Measurements from ENCODE around the gene IRF5. TPM values are rescaled to one million over a fixed set of nuclear protein-coding genes. Genes with fewer than 3 reads are reported as not detected.
"Not testable (repeated sequence)": the region's sequence is repeated elsewhere in the genome, so short reads cannot be mapped to it uniquely, and the experiment has no call there.

IRF5 gene
- total RNA-seq, 1 donor from 2014 or later, result 0.36 TPM

- Histone ChIP-seq H3K79me2 (ENCODE audit: insufficient read depth, low read length) (no peaks in the 10 kb centered on the region), H3K36me3 (ENCODE audit: insufficient read depth, low read length) (no peaks in the 10 kb centered on the region), H3K4me3 (ENCODE audit: insufficient read depth, low read depth, low read length) (no peak overlapping the region), H4K20me1 (ENCODE audit: insufficient read depth, low read length) (no peaks in the 10 kb centered on the region), H3K9ac (ENCODE audit: low read length) (no peak overlapping the region), H3K4me2 (ENCODE audit: low read length) (no peak overlapping the region), H3K27ac (ENCODE audit: low read depth, low read length) (no peak overlapping the region), H3K9me3 (ENCODE audit: insufficient read depth, low read depth, low read length) (no peaks in the 10 kb centered on the region), H3K27me3 (ENCODE audit: insufficient read depth, low read length) (peaks cover 34% of the 10 kb centered on the region), H2AFZ (ENCODE audit: low read depth, low read length) (no peak overlapping the region), H3K4me1 (ENCODE audit: insufficient read depth, low read length) (no peaks in the 10 kb centered on the region)
- peaks cover 2% of the 10 kb centered on the region for H3K4me1 Mint-ChIP-seq (ENCODE audit: low read depth, unreplicated experiment)
- no peak overlapping the region for H3K27ac Mint-ChIP-seq (ENCODE audit: unreplicated experiment)
- DNase-seq (ENCODE audit: low read depth) (no peak), FAIRE-seq (no peak)
- H3K27me3 Mint-ChIP-seq (ENCODE audit: low read depth, unreplicated experiment), result peaks cover 47% of the 10 kb centered on the region
- H3K4me3 Mint-ChIP-seq (ENCODE audit: unreplicated experiment), result no peak overlapping the region
- TF ChIP-seq EZH2 (IDR thresholded peaks at IDR 0.05; ENCODE audit: insufficient read depth, low read length), result no peak
- TF ChIP-seq, protein P1, sequence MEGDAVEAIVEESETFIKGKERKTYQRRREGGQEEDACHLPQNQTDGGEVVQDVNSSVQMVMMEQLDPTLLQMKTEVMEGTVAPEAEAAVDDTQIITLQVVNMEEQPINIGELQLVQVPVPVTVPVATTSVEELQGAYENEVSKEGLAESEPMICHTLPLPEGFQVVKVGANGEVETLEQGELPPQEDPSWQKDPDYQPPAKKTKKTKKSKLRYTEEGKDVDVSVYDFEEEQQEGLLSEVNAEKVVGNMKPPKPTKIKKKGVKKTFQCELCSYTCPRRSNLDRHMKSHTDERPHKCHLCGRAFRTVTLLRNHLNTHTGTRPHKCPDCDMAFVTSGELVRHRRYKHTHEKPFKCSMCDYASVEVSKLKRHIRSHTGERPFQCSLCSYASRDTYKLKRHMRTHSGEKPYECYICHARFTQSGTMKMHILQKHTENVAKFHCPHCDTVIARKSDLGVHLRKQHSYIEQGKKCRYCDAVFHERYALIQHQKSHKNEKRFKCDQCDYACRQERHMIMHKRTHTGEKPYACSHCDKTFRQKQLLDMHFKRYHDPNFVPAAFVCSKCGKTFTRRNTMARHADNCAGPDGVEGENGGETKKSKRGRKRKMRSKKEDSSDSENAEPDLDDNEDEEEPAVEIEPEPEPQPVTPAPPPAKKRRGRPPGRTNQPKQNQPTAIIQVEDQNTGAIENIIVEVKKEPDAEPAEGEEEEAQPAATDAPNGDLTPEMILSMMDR (IDR thresholded peaks at IDR 0.05; ENCODE audit: insufficient read depth, low read depth, low read length), result no peak
- no peaks in the 10 kb centered on the region for H3K9me3 Mint-ChIP-seq (ENCODE audit: unreplicated experiment)
- H3K36me3 Mint-ChIP-seq (ENCODE audit: low read depth, unreplicated experiment), result no peaks in the 10 kb centered on the region
Measured at GRCh38 chr7:128941323-128941890, 3.7 kb downstream of the IRF5 start.

GRCh38 chr7:128941946-128942526, 4.3 kb downstream of the IRF5 start:
- no peak for FAIRE-seq
- no peak for DNase-seq (ENCODE audit: low read depth)
- H3K27ac Mint-ChIP-seq (ENCODE audit: unreplicated experiment), result no peak overlapping the region
- Histone ChIP-seq H3K4me3 (ENCODE audit: insufficient read depth, low read depth, low read length) (no peak overlapping the region), H3K27me3 (ENCODE audit: insufficient read depth, low read length) (peaks cover 30% of the 10 kb centered on the region), H3K27ac (ENCODE audit: low read depth, low read length) (no peak overlapping the region), H4K20me1 (ENCODE audit: insufficient read depth, low read length) (no peaks in the 10 kb centered on the region), H3K79me2 (ENCODE audit: insufficient read depth, low read length) (no peaks in the 10 kb centered on the region), H3K4me1 (ENCODE audit: insufficient read depth, low read length) (no peaks in the 10 kb centered on the region), H3K9me3 (ENCODE audit: insufficient read depth, low read depth, low read length) (no peaks in the 10 kb centered on the region), H3K4me2 (ENCODE audit: low read length) (no peak overlapping the region), H2AFZ (ENCODE audit: low read depth, low read length) (no peak overlapping the region), H3K9ac (ENCODE audit: low read length) (no peak overlapping the region), H3K36me3 (ENCODE audit: insufficient read depth, low read length) (no peaks in the 10 kb centered on the region)
- H3K4me1 Mint-ChIP-seq (ENCODE audit: low read depth, unreplicated experiment), result peaks cover 2% of the 10 kb centered on the region
- peaks cover 2% of the 10 kb centered on the region for H3K36me3 Mint-ChIP-seq (ENCODE audit: low read depth, unreplicated experiment)
- TF ChIP-seq, protein P1 (IDR thresholded peaks at IDR 0.05; ENCODE audit: insufficient read depth, low read depth, low read length), result no peak
- TF ChIP-seq EZH2 (IDR thresholded peaks at IDR 0.05; ENCODE audit: insufficient read depth, low read length), result no peak
- H3K4me3 Mint-ChIP-seq (ENCODE audit: unreplicated experiment), result no peak overlapping the region
- H3K27me3 Mint-ChIP-seq (ENCODE audit: low read depth, unreplicated experiment), result peaks cover 43% of the 10 kb centered on the region
- no peaks in the 10 kb centered on the region for H3K9me3 Mint-ChIP-seq (ENCODE audit: unreplicated experiment)

DNA sequence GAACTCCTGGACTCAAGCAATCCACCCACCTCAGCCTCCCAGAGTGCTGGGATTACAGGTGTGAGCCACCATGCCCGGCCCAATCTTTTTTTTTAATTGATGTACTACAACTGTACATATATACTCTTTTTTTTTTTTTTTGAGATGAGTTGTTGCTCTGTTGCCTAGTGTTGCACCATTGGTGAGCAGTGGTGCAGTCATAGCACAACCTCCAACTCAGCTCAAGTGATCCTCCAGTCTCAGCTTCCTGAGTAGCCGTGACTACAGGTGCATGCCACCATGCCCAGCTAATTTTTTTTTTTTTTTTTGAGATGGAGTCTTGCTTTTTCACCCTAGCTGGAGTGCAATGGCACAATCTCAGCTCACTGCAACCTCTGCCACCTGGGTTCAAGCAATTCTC, 5.5 kb downstream of the IRF5 start:
- not testable (repeated sequence) for H3K9me3 ChIP-seq (ENCODE audit: insufficient read depth, low read depth, low read length); FAIRE-seq; H4K20me1 ChIP-seq (ENCODE audit: insufficient read depth, low read length); H3K9ac ChIP-seq (ENCODE audit: low read length); H3K36me3 ChIP-seq (ENCODE audit: insufficient read depth, low read length); H3K4me1 ChIP-seq (ENCODE audit: insufficient read depth, low read length); H3K4me3 Mint-ChIP-seq (ENCODE audit: unreplicated experiment); H3K79me2 ChIP-seq (ENCODE audit: insufficient read depth, low read length); DNase-seq (ENCODE audit: low read depth); H3K4me2 ChIP-seq (ENCODE audit: low read length); H3K27ac ChIP-seq (ENCODE audit: low read depth, low read length); H3K36me3 Mint-ChIP-seq (ENCODE audit: low read depth, unreplicated experiment); H2AFZ ChIP-seq (ENCODE audit: low read depth, low read length); H3K9me3 Mint-ChIP-seq (ENCODE audit: unreplicated experiment); H3K27ac Mint-ChIP-seq (ENCODE audit: unreplicated experiment); H3K4me1 Mint-ChIP-seq (ENCODE audit: low read depth, unreplicated experiment); H3K4me3 ChIP-seq (ENCODE audit: insufficient read depth, low read depth, low read length)
- peaks cover 37% of the 10 kb centered on the region for H3K27me3 Mint-ChIP-seq (ENCODE audit: low read depth, unreplicated experiment)
- H3K27me3 ChIP-seq (ENCODE audit: insufficient read depth, low read length), result peaks cover 18% of the 10 kb centered on the region
